Cortex of kidney (tissue), 1 donor: Measurements from ENCODE around the gene ITIH6.

Experiments
- DNase-seq: peaks from one replicate; lab custom pipeline; 2025; lab: John Stamatoyannopoulos, UW

Gene ITIH6

GRCh38 chrX:54715621-54716020, 82.4 kb downstream of the ITIH6 start:
- no peak for DNase-seq

GRCh38 chrX:54714424-54714823, 83.6 kb downstream of the ITIH6 start:
- no peak for DNase-seq

GRCh38 chrX:54711735-54712134, 86.3 kb downstream of the ITIH6 start:
- DNase-seq: no peak

GRCh38 chrX:54710920-54711319, 87.1 kb downstream of the ITIH6 start:
- DNase-seq: no peak

GRCh38 chrX:54708404-54708803, 89.7 kb downstream of the ITIH6 start:
- no peak for DNase-seq
